Upper lobe of left lung (tissue), 4 donors: ENCODE data around the gene ZNF554.

Experiments
- POLR2A ChIP-seq, 4 donors: fragments of 450-650 bp; IDR thresholded peaks; one replicate each; pipeline ENCODE4 v1.5.1; 2016 to 2017; ENCODE audit warnings: antibody characterized with exemption in 4 of 4, mild to moderate bottlenecking in 2 of 4
- POLR2AphosphoS5 ChIP-seq, 2 donors: sonication (generic); formaldehyde crosslinking; IDR thresholded peaks; one replicate each; pipeline ENCODE4 v1.5.1; 2017; ENCODE audit warnings: antibody characterized with exemption in 2 of 2

GRCh38 chr19:2775556-2776430 is 43.9 kb upstream of the ZNF554 start:
- TF ChIP-seq POLR2A (IDR thresholded peaks at IDR 0.05) (no peak), POLR2AphosphoS5 (IDR thresholded peaks at IDR 0.05) (peak in 1 of 2 donors; percentile 16)
